H1 (cell line): Measurements from ENCODE around the gene THG1L. TPM values are rescaled to one million over a fixed set of nuclear protein-coding genes. Genes with fewer than 3 reads are reported as not detected.
A peak's percentile ranks its signal among the peaks of the same experiment; 100 is the strongest.

Source experiments
- CTCF ChIA-PET: fragments of 300-600 bp; sonication (Branson Sonifier 250); formaldehyde crosslinking; loops from one replicate; lab custom pipeline; 2021; ENCODE audit not compliant: partially characterized antibody; lab: Charles Lee
- POLR2A ChIA-PET: fragments of 300-600 bp; sonication (Branson Sonifier 250); formaldehyde crosslinking; loops from one replicate; lab custom pipeline; 2021; ENCODE audit warnings: inconsistent platforms; ENCODE audit not compliant: partially characterized antibody; lab: Charles Lee
- DNase-seq, 2 experiments: peaks; one replicate each; pipeline versions ENCODE4 v3.0.0 to v3.0.0-alpha.2; 2010 to 2022; ENCODE audit warnings: low spot score in 2 of 2, low read depth in 1 of 2, mixed read lengths in 1 of 2
- FAIRE-seq: peaks from 2 replicates; lab custom pipeline; 2011; peaks lifted over from hg19 to GRCh38; lab: Jason Lieb, UNC
- H2AFZ ChIP-seq: 2 replicates; pipeline ENCODE4 v1.8.1; 2012; ENCODE audit warnings: low read length, inconsistent platforms
- H2AK5ac ChIP-seq: 2 replicates; pipeline ENCODE4 v1.6.1; 2013; ENCODE audit warnings: low read depth, low read length
- H2BK120ac ChIP-seq: replicated peaks from 2 replicates; pipeline ENCODE3; 2013; ENCODE audit warnings: low read depth, low read length, inconsistent platforms
- H2BK12ac ChIP-seq: 2 replicates; pipeline ENCODE4 v1.6.1; 2013; ENCODE audit warnings: low read depth, low read length
- H2BK15ac ChIP-seq: 2 replicates; pipeline ENCODE4 v1.6.1; 2013; ENCODE audit warnings: low read length
- H2BK20ac ChIP-seq: 2 replicates; pipeline ENCODE4 v1.6.1; 2013; ENCODE audit warnings: low read length
- H2BK5ac ChIP-seq: 2 replicates; pipeline ENCODE4 v1.6.1; 2013; ENCODE audit warnings: low read depth, low read length
- H3K14ac ChIP-seq: 2 replicates; pipeline ENCODE4 v1.6.1; 2013; ENCODE audit warnings: inconsistent platforms; ENCODE audit not compliant: insufficient read length
- H3K18ac ChIP-seq: 2 replicates; pipeline ENCODE4 v1.6.1; 2013; ENCODE audit warnings: low read length; ENCODE audit errors: extremely low read depth
- H3K23ac ChIP-seq: 2 replicates; pipeline ENCODE4 v1.6.1; 2013; ENCODE audit warnings: inconsistent platforms; ENCODE audit not compliant: insufficient read length
- H3K23me2 ChIP-seq: 2 replicates; pipeline ENCODE4 v1.6.1; 2013; ENCODE audit warnings: low read depth, low read length
- H3K27ac ChIP-seq: 2 replicates; pipeline ENCODE4 v1.6.1; 2011; ENCODE audit warnings: low read depth, low read length, inconsistent platforms
- H3K27me3 ChIP-seq, 4 experiments: replicated peaks in 1 of 4; 1 replicate in 1 of 4; 2 replicates in 3 of 4; pipeline versions ENCODE4 v1.6.1 to v1.8.1; 2011 to 2013; ENCODE audit warnings: low read length in 3 of 4, mild to moderate bottlenecking in 3 of 4, inconsistent platforms in 2 of 4, mixed read lengths in 2 of 4, moderate library complexity in 1 of 4; ENCODE audit not compliant: control insufficient read depth in 3 of 4, insufficient read depth in 3 of 4; ENCODE audit errors: extremely low read depth in 1 of 4
- H3K36me3 ChIP-seq, 4 experiments: 2 replicates each; pipeline versions ENCODE4 v1.6.1 to v1.8.1; 2011 to 2013; ENCODE audit warnings: mild to moderate bottlenecking in 4 of 4, low read length in 3 of 4, moderate library complexity in 2 of 4, control low read depth in 1 of 4, inconsistent platforms in 1 of 4; ENCODE audit not compliant: insufficient read depth in 4 of 4, control insufficient read depth in 2 of 4
- H3K4ac ChIP-seq: replicated peaks from 2 replicates; pipeline ENCODE3; 2013; ENCODE audit warnings: low read length, low read depth, mixed read lengths, inconsistent platforms; ENCODE audit not compliant: insufficient read length
- H3K4me1 ChIP-seq, 4 experiments: replicated peaks in 1 of 4; 1 replicate in 1 of 4; 2 replicates in 3 of 4; pipeline versions ENCODE4 v1.6.1 to v1.8.1; 2011 to 2013; ENCODE audit warnings: low read length in 3 of 4, inconsistent platforms in 2 of 4, mixed read lengths in 1 of 4; ENCODE audit not compliant: insufficient read depth in 4 of 4, control insufficient read depth in 3 of 4
- H3K4me2 ChIP-seq, 2 experiments: 2 replicates each; pipeline versions ENCODE4 v1.6.1 to v1.8.1; 2011 to 2013; ENCODE audit warnings: low read depth in 2 of 2, low read length in 2 of 2, control low read depth in 1 of 2, inconsistent platforms in 1 of 2, mild to moderate bottlenecking in 1 of 2; ENCODE audit not compliant: insufficient read depth in 1 of 2
- H3K4me3 ChIP-seq, 4 experiments: fragments of 200-600, 300-600 bp in 1 of 4; sonication (generic), shearing (Covaris generic), sonication (Bioruptor Twin) in 1 of 4; 2 replicates each; pipeline versions ENCODE4 v1.5.1 to v1.8.1; 2011 to 2016; ENCODE audit warnings: low read length in 4 of 4, low read depth in 3 of 4, control low read depth in 2 of 4, inconsistent platforms in 2 of 4, mild to moderate bottlenecking in 2 of 4, mixed read lengths in 1 of 4, moderate library complexity in 1 of 4; ENCODE audit not compliant: insufficient read depth in 2 of 4; ENCODE audit errors: extremely low read depth in 1 of 4
- H3K56ac ChIP-seq: replicated peaks from 2 replicates; pipeline ENCODE3; 2013; ENCODE audit warnings: low read depth, mild to moderate bottlenecking, mixed read lengths, low read length, inconsistent platforms; ENCODE audit not compliant: insufficient read length
- H3K79me1 ChIP-seq: 2 replicates; pipeline ENCODE4 v1.6.1; 2013; ENCODE audit warnings: low read depth, low read length, control low read depth
- H3K79me2 ChIP-seq, 2 experiments: 2 replicates each; pipeline versions ENCODE4 v1.6.1 to v1.8.1; 2012 to 2013; ENCODE audit warnings: low read length in 2 of 2, mild to moderate bottlenecking in 2 of 2, inconsistent platforms in 1 of 2; ENCODE audit not compliant: insufficient read depth in 2 of 2, control insufficient read depth in 1 of 2
- H3K9ac ChIP-seq, 4 experiments: replicated peaks in 1 of 4; 1 replicate in 1 of 4; 2 replicates in 3 of 4; pipeline versions ENCODE4 v1.6.1 to v1.8.1; 2011 to 2013; ENCODE audit warnings: low read depth in 3 of 4, low read length in 3 of 4, control low read depth in 2 of 4, mild to moderate bottlenecking in 2 of 4, moderate library complexity in 2 of 4, inconsistent platforms in 1 of 4; ENCODE audit errors: extremely low read depth in 1 of 4
- H3K9me3 ChIP-seq, 2 experiments: 2 replicates each; pipeline versions ENCODE4 v1.6.1 to v1.8.1; 2012 to 2013; ENCODE audit warnings: mild to moderate bottlenecking in 2 of 2, moderate library complexity in 2 of 2, control low read depth in 1 of 2, inconsistent platforms in 1 of 2, low read depth in 1 of 2, low read length in 1 of 2, mixed read lengths in 1 of 2; ENCODE audit not compliant: insufficient read depth in 2 of 2
- H4K20me1 ChIP-seq, 2 experiments: replicated peaks in 1 of 2; 2 replicates each; pipeline versions ENCODE3 to v1.8.1; 2011 to 2013; ENCODE audit warnings: inconsistent platforms in 2 of 2, low read length in 2 of 2, mild to moderate bottlenecking in 1 of 2; ENCODE audit not compliant: insufficient read depth in 2 of 2, control insufficient read depth in 1 of 2
- H4K5ac ChIP-seq: 2 replicates; pipeline ENCODE4 v1.6.1; 2013; ENCODE audit warnings: low read length, low read depth, mixed read lengths, inconsistent platforms; ENCODE audit not compliant: insufficient read length
- H4K8ac ChIP-seq: 2 replicates; pipeline ENCODE4 v1.8.0; 2013; ENCODE audit warnings: mild to moderate bottlenecking, moderate library complexity, low read length, inconsistent platforms; ENCODE audit not compliant: insufficient read depth; ENCODE audit errors: extremely low read depth
- H4K91ac ChIP-seq: replicated peaks from 2 replicates; pipeline ENCODE3; 2013; ENCODE audit warnings: low read length, mixed read lengths, inconsistent platforms; ENCODE audit not compliant: insufficient read length
- CTCF ChIP-seq, 3 experiments: IDR thresholded peaks; 1 replicate in 2 of 3; 2 replicates in 1 of 3; pipeline versions ENCODE4 v1.5.1 to v1.6.1; 2011; ENCODE audit warnings: low read length in 3 of 3, mild to moderate bottlenecking in 3 of 3, inconsistent platforms in 2 of 3, low read depth in 1 of 3, moderate library complexity in 1 of 3; ENCODE audit not compliant: insufficient read depth in 1 of 3; ENCODE audit errors: control extremely low read depth in 1 of 3
- POLR2AphosphoS5 ChIP-seq: IDR thresholded peaks from 2 replicates; pipeline ENCODE4 v1.6.1; 2011; ENCODE audit warnings: low read depth, low read length
- WGBS, 2 experiments: shearing (Covaris generic) in 1 of 2; methylation state at CpG; one replicate each; pipeline versions ENCODE4 v1.1.6 to v1.1.7; 2013 to 2015; ENCODE audit warnings: low lambda C conversion rate in 2 of 2, mixed read lengths in 2 of 2, inconsistent platforms in 1 of 2, low coverage in 1 of 2, missing lambda C conversion rate in 1 of 2; ENCODE audit not compliant: insufficient replicate concordance in 2 of 2, insufficient coverage in 1 of 2, insufficient read length in 1 of 2; ENCODE audit errors: extremely low coverage in 1 of 2, missing lambda C conversion rate in 1 of 2; 5-methylcytosine and 5-hydroxymethylcytosine counted together
- polyA plus RNA-seq, 7 experiments: library from polyadenylated mRNA; depleted of rRNA in 3 of 7; stranded (reverse) in 5 of 7; unstranded in 2 of 7; fragments of >200 nt in 5 of 7; fragments of 200-250 nt in 2 of 7; gene quantifications; 1 replicate in 5 of 7; 2 replicates in 1 of 7; 4 replicates in 1 of 7; pipeline versions ENCODE4 v1.2.1 to v1.2.3, GENCODE V29; 2011 to 2013; ENCODE audit warnings: missing spikeins in 2 of 7, mixed read lengths in 2 of 7
- total RNA-seq: library from RNA; stranded (reverse); fragmentation: NEBNext Ultra II Directional; extraction: Animal tissue kit (Norgen Biotek cat#: 25700); gene quantifications from 2 replicates; pipeline ENCODE4 v1.2.1, GENCODE V29; 2021

The THG1L gene
- total and polyA plus RNA-seq, 2 of the 8 experiments (the other 6 are each of a cell fraction or from before 2014, with no cell fraction given) = 8.1 to 12.4 TPM

GRCh38 chr5:157740229-157740610 lies 9.0 kb downstream of the THG1L start:
- FAIRE-seq = peak; percentile 19
- ChIA-PET POLR2A (interaction anchor here (0.7 kb wide), 1 partner anchor 349 kb away, joined by 3 read pairs; no protein-coding TSS in a partner anchor), CTCF (interaction anchor here (0.6 to 4.0 kb wide), 2 partner anchors 72 to 381 kb away, joined by 3 to 57 read pairs; partner anchors contain the start of gene C5orf52)
- H2AK5ac ChIP-seq = no peak overlapping the region
- H3K36me3 ChIP-seq = peaks cover 3 to 28% (median 15%) of the 10 kb centered on the region in 4 experiments; a peak in 6 of 8 replicates
- H3K27me3 ChIP-seq = peaks cover 0 to 11% (median 7%) of the 10 kb centered on the region in 4 experiments; a peak in 5 of 7 replicates
- no peak overlapping the region for H3K4ac ChIP-seq
- no peak overlapping the region for H2BK15ac ChIP-seq
- H3K23me2 ChIP-seq = peaks cover 6% of the 10 kb centered on the region; the same call in 1 of the 2 replicates
- no peak overlapping the region for H2BK120ac ChIP-seq
- H2BK5ac ChIP-seq = no peak overlapping the region
- no peak overlapping the region for H3K23ac ChIP-seq
- H3K9ac ChIP-seq = no peak overlapping the region
- no peak overlapping the region for H4K5ac ChIP-seq
- peaks cover 0 to 3% of the 10 kb centered on the region in 2 experiments for H4K20me1 ChIP-seq
- no peaks in the 10 kb centered on the region for H3K79me1 ChIP-seq
- H3K18ac ChIP-seq = no peak overlapping the region
- WGBS, 2 experiments = 42% methylated on average over 3 of the region's 3 CpGs; no CpG with 5 or more reads in 1 of the 2 experiments
- no peak overlapping the region for H2AFZ ChIP-seq
- H2BK20ac ChIP-seq = no peak overlapping the region
- H2BK12ac ChIP-seq = no peak overlapping the region
- H3K79me2 ChIP-seq = no peaks in the 10 kb centered on the region
- no peak overlapping the region for H3K56ac ChIP-seq
- H4K8ac ChIP-seq = no peak overlapping the region
- peak in 1 of 2 experiments; percentile 45 for DNase-seq
- H3K4me1 ChIP-seq = peaks cover 0 to 7% (median 0%) of the 10 kb centered on the region in 4 experiments; a peak in 3 of 7 replicates
- H3K27ac ChIP-seq = no peak overlapping the region
- H3K14ac ChIP-seq = no peak overlapping the region
- H3K4me2 ChIP-seq = no peak overlapping the region
- no peak overlapping the region for H4K91ac ChIP-seq
- no peak overlapping the region for H3K4me3 ChIP-seq
- 0 out of 4 replicates have a peak, but pooled peaks cover 0 to 2% of the 10 kb centered on the region in 2 experiments for H3K9me3 ChIP-seq
- TF ChIP-seq POLR2AphosphoS5 (peak; percentile 49; the same call in 1 of the 2 replicates), CTCF (IDR thresholded peaks at IDR 0.05; ENCODE audit: control extremely low read depth in 1 of 3, insufficient read depth in 1 of 3, low read depth in 1 of 3, low read length in 3 of 3) (peak; percentile 70 to 78 (median 72))
